Stimulated activated naive CD4-positive, alpha-beta T cell (primary cell): Measurements from ENCODE around the gene CBLB.
A peak's percentile ranks its signal among the peaks of the same experiment; 100 is the strongest.

Source experiments
- DNase-seq, 6 experiments: peaks; one replicate each; lab custom pipeline; 2025; lab: John Stamatoyannopoulos, UW

The CBLB gene

GRCh38 chr3:105846809-105847208, 22.0 kb downstream of the CBLB start:
- no peak for DNase-seq

- DNase-seq: no peak
These were observed 23.3 kb downstream of the CBLB start for GRCh38 chr3:105845488-105845887.

- no peak for DNase-seq
These were observed 24.1 kb downstream of the CBLB start for GRCh38 chr3:105844704-105845103.

DNA sequence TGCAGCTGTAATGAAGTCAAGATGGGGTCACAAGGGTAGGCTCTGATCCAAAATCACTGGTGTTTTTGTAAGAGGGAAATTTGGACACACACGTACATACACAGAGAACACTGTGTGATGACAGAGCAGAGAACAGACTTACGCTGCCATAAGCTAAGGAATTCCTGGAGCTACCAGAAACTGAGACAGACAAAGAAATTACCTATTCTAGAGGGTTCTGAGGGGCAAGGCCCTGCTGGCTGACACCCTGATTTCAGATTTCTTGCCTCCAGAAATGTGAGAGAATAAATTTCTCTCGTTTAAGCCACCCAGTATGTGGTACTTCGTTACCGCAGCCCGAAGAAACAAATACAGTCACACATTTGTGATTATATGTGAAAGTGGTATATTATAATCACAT, 24.8 kb downstream of the CBLB start:
- no peak for DNase-seq

- DNase-seq: no peak
These were observed 25.9 kb downstream of the CBLB start for GRCh38 chr3:105842943-105843342.

DNA sequence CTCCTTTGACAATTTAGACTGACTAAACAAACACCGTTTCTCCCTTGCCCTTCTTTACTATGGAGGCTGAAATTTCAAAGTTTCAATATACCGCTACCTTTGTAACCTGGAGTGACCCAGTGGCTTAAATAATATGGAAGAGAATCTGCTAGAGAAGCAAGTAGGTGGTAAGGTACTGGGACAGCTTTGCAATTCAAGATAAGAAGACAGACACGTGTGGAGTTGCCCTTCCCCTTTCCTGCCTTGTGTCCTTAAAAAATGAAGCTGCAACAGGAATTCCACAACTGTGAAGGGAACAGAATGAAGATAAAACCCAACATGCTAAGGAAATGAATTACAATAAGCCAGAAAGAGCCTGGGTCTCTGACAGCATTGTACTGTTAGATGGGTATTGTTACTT, 26.4 kb downstream of the CBLB start:
- no peak for DNase-seq

- no peak for DNase-seq
These were observed 30.9 kb downstream of the CBLB start for GRCh38 chr3:105837947-105838346.

DNA sequence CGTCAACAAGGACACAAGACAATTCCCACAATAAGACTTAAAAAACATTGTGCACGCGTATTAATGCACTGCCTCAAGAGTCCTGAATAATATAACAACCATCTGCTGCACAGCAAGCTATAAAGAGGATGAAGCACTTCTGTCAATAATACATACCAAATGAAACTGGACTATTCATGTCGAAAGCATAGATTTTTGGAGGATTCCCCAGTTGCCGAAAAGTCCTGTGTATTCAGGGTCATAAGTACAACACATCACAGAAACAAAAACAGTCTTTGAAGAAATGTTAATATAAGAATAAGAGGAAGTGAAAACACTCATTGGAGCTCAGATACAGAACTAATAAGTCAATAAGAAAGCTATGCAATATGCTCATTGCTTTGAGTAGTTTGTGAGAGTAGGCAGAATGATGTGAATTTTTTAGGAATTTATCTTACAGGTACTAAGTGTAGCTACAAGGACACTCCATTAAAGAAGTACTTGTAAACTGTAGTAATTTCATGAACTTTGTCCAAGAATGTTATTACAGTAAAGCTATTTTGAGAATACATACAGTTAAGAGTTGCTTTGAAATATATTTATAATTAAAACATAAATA, 31.6 kb downstream of the CBLB start:
- DNase-seq: no peak

DNA sequence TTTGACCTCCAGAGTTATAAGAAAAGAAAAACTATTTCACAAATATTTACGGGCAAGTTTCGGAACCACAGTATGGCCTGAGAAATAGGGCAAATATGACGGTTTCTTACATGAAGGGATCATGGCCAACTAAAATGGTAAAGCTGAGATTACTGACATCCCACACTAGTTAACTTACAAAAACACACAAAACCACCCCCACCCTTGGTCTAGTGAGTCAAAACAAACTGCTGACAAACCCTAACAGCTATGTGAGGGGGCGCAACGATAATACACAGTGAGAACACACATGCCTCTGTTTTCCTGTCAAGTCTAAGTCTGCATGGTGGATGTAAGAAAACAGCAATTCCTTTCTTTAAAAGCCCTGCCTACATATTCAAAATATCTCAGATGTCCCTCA, 32.3 kb downstream of the CBLB start:
- DNase-seq: no peak

DNA sequence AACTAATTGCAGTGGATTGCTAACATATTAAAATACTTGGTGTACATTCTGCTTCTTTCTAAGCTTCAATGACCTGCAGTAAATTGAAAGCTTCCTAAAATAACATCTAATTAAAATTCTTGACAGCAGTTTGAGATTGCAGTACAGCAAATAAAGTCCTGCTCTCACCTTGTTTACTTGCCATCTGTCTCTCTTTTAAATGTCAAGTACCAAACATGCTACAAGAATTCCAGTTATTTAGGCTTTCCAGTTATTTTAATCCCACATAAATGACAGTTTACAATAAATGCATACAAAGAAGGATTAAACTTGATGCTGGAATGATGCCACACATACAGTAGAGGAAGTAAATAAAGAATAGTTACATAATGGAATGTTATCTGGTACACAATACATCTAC, 33.2 kb downstream of the CBLB start:
- DNase-seq: no peak

- no peak for DNase-seq
These were observed 34.0 kb downstream of the CBLB start for GRCh38 chr3:105834768-105835167.

DNA sequence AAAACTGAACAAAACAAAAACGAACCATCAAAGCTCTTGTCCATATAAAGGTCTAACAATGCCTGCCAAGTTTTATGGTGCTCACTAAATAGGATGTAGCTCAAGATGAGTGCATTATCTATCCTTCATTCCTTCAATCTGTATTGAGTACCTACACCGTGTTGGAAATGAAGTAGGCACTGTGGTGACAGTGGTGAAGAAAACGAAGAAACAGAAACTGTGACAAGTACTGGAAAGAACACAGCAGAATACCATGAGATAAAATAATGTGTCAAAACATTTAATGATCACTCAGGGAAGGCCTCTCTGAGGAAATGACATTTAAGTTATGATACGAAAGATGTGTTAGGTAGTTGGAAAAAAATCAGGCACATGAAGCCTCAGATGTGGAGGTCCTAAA, 36.2 kb downstream of the CBLB start:
- DNase-seq: no peak

DNA sequence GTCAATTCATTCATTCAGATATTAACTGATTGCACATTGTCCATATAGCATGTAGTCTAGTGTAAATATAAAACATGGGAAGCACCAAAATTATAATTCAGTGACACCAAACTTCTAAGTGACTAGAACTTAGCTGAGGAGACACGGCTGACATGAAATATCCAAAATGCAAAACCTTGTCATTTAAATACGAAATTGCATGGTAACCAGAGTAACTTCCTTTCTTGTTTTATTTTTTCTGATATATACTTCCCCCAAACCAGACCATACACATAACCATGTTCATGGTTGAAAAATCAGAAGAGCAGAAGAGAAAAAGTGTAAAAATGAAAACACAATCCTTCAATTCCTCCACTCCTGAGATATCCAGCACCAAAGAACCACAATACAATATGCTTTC, 38.0 kb downstream of the CBLB start:
- no peak for DNase-seq

DNA sequence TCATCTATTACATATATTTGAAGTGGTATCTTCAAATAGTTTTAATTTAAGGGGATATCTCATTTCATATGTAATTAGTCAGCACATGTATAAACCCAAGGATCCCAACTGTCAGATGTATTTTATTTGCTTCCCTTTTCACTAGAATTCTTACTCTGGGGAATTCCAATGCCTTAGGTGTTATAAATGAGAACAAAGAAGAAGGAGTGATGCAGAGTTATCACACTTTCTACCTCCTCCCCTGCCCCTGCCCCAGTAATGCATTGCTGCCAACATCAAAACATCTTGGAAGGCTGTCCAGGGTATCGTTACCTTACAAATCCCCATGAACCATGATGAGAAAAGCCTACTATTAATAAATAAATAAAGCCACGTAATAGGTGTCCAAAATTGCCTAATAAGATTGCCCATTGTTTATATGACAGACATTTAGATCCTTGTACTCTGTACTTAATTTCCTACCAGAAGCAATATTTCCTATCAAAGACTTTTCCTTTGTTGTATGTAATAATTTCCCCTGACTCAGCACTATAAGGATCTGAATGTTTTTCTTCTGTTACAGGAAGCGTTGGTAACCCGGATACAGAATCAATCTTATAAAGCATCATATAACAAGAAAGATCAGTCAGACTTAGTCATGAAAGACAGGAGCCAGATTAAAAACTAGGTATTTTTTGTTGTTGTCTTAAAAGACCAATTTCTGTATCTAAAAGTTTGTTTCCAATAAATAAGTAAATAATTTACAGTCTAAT, 38.8 kb downstream of the CBLB start:
- peak in 3 of 6 experiments; percentile 38 to 55 (median 46) for DNase-seq

DNA sequence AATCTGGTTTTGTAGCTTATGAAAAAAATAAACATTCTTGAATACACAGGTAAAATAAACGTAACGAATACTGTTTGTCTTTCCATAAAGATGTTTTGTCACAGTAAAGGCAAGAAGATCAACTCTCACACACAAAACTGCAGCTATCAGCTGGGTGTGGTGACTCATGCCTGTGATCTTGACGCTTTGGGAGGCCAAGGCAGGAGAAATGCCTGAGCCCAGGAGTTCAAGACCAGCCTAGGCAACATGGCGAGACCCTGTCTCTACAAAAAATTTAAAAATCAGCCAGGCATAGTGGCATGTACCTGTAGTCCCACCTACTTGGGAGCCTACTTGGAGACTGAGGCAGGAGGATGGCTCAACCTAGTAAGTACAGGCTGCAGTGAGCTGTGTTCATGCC, 39.6 kb downstream of the CBLB start:
- no peak for DNase-seq

DNA sequence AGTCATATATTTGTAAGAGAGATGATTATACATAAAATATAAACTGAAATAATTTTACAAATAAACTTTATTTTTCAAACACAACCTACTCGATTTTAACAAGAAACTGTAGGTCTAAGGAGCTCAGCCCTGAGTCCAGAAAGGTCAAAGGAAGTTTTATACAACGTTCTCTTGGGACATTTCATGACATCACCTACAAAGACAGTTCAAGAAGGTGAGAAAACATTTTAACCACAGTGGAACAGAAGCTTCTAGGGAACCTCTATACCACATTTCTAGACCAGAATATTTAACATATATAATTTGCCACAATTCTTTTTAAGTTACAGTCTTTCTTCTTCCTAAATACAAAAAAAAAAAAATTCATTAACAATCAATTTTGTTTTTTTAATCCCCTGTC, 40.1 kb downstream of the CBLB start:
- no peak for DNase-seq

- no peak for DNase-seq
These were observed 40.9 kb downstream of the CBLB start for GRCh38 chr3:105827959-105828358.

DNA sequence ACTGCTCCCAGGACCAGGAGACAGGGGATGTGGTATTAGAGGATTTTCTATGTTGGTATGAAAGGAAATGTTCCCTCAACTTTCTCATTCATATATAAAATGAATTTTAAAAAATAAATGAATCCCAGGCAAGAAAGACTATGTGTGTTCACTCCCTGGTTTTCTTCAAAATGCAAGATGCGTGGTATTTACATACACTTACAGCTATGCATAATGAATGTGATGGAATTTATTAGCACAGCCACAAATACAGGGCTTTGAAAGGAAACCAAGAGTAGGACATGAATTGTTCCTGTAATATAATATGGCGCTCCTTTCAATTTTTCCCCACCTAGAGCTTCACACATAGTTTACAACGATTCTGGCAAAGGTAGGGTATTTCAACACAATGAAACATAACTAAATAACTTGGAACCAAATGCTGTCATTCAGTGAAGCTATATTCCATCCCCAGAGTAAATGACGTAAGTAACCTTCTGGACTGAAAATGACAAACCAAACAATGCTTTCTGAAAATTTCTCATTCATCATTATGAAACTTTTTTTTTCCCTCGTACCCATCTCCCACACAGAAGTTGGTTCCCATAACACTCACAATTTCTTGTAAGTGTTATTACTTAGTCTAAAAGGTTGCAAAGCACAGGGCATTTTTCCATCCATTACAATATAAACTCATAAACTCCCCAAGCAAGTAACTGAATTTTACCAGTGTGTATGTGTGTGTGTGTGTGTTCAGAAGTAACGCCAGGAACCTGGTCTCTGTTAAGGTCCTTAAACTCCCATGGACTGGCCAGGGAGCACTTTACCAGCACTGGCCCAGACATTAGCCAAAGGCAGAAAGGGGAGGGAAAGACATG, 41.8 kb downstream of the CBLB start:
- no peak for DNase-seq

DNA sequence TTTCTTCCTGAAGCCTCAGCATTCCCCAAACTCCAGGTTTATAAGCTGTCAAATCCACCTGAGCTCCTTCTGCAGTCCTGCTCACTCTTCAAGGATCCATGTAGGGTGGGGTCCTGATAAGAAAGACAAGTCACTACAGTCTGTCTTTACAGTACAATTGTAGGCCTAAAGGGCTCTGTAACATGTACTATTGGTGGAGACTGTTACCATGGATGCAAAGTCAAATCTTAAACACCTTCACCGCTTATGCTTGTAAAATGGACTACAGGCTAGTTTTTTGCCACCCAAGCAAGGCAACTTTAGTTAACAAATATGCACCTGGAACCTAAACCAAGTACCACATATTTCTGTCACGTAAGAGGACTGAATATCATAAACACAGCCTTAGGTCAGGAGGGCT, 44.7 kb downstream of the CBLB start:
- DNase-seq: no peak

- no peak for DNase-seq
These were observed 45.5 kb downstream of the CBLB start for GRCh38 chr3:105823149-105823867.

GRCh38 chr3:105822171-105823123, 46.4 kb downstream of the CBLB start:
- DNase-seq: no peak
